H9 (cell line): ENCODE measurements around the gene DCDC2C. TPM values are rescaled to one million over a fixed set of nuclear protein-coding genes. Genes with fewer than 3 reads are reported as not detected.

ENCODE experiments used
- DNase-seq: peaks from one replicate; pipeline ENCODE4 v3.0.0-alpha.2; 2017
- H2AFZ ChIP-seq: one replicate; pipeline ENCODE4 v1.6.1; 2013; ENCODE audit warnings: mild to moderate bottlenecking, low read length, control low read depth, moderate library complexity
- H2AK5ac ChIP-seq: 2 replicates; pipeline ENCODE4 v1.6.1; 2013; ENCODE audit warnings: low read length, control low read depth, mixed read lengths; ENCODE audit not compliant: insufficient read length
- H2BK120ac ChIP-seq: one replicate; pipeline ENCODE4 v1.6.1; 2013; ENCODE audit warnings: low read depth, mild to moderate bottlenecking, low read length, control low read depth, inconsistent platforms; ENCODE audit not compliant: poor library complexity, severe bottlenecking
- H2BK12ac ChIP-seq: 2 replicates; pipeline ENCODE4 v1.6.1; 2013; ENCODE audit warnings: low read length, control low read depth, mixed read lengths, low read depth; ENCODE audit not compliant: insufficient read length
- H2BK15ac ChIP-seq: 2 replicates; pipeline ENCODE4 v1.6.1; 2013; ENCODE audit warnings: low read depth, low read length, control low read depth
- H2BK20ac ChIP-seq: one replicate; pipeline ENCODE4 v1.6.1; 2013; ENCODE audit warnings: low read depth, mild to moderate bottlenecking, low read length, control low read depth, inconsistent platforms; ENCODE audit not compliant: poor library complexity, severe bottlenecking
- H2BK5ac ChIP-seq: 2 replicates; pipeline ENCODE4 v1.6.1; 2013; ENCODE audit warnings: low read length, control low read depth, mixed read lengths; ENCODE audit not compliant: insufficient read length
- H3K14ac ChIP-seq: 2 replicates; pipeline ENCODE4 v1.6.1; 2013; ENCODE audit warnings: low read length, control low read depth; ENCODE audit not compliant: insufficient read depth
- H3K18ac ChIP-seq: 2 replicates; pipeline ENCODE4 v1.6.1; 2013; ENCODE audit warnings: low read depth, mild to moderate bottlenecking, mixed read lengths, low read length, control low read depth; ENCODE audit not compliant: insufficient read length
- H3K23ac ChIP-seq: 2 replicates; pipeline ENCODE4 v1.6.1; 2013; ENCODE audit warnings: low read length, control low read depth, mixed read lengths, low read depth; ENCODE audit not compliant: insufficient read length
- H3K23me2 ChIP-seq: 2 replicates; pipeline ENCODE4 v1.6.1; 2013; ENCODE audit warnings: low read depth, mild to moderate bottlenecking, mixed read lengths, low read length, control low read depth; ENCODE audit not compliant: insufficient read length, poor library complexity, severe bottlenecking
- H3K27ac ChIP-seq: 2 replicates; pipeline ENCODE4 v1.5.1; 2013; ENCODE audit warnings: low read length, control low read depth, mixed read lengths, low read depth; ENCODE audit not compliant: insufficient read length
- H3K27me3 ChIP-seq: 2 replicates; pipeline ENCODE4 v1.6.1; 2013; ENCODE audit warnings: low read length, control low read depth, inconsistent platforms; ENCODE audit not compliant: insufficient read depth
- H3K4ac ChIP-seq: 2 replicates; pipeline ENCODE4 v1.6.1; 2013; ENCODE audit warnings: low read depth, mild to moderate bottlenecking, control low read depth, inconsistent platforms, low read length, moderate library complexity
- H3K4me1 ChIP-seq: 2 replicates; pipeline ENCODE4 v1.6.1; 2013; ENCODE audit warnings: low read length, control low read depth, inconsistent platforms; ENCODE audit not compliant: insufficient read depth
- H3K4me2 ChIP-seq: 2 replicates; pipeline ENCODE4 v1.6.1; 2013; ENCODE audit warnings: low read length, control low read depth, mixed read lengths; ENCODE audit not compliant: insufficient read length, insufficient read depth
- H3K56ac ChIP-seq: 2 replicates; pipeline ENCODE4 v1.6.1; 2013; ENCODE audit warnings: low read depth, mild to moderate bottlenecking, mixed read lengths, low read length, control low read depth; ENCODE audit not compliant: insufficient read length
- H3K79me1 ChIP-seq: 2 replicates; pipeline ENCODE4 v1.6.1; 2013; ENCODE audit warnings: low read depth, mild to moderate bottlenecking, moderate library complexity, low read length, control low read depth, inconsistent platforms; ENCODE audit not compliant: insufficient read depth, poor library complexity, severe bottlenecking
- H3K79me2 ChIP-seq: 2 replicates; pipeline ENCODE4 v1.6.1; 2013; ENCODE audit warnings: low read length, control low read depth, inconsistent platforms; ENCODE audit not compliant: insufficient read depth
- H3K9ac ChIP-seq: 2 replicates; pipeline ENCODE4 v1.6.1; 2013; ENCODE audit warnings: low read length, control low read depth, mixed read lengths; ENCODE audit not compliant: insufficient read length; ENCODE audit errors: extremely low read depth
- H3K9me3 ChIP-seq: one replicate; pipeline ENCODE4 v1.6.1; 2013; ENCODE audit warnings: low read depth, low read length, inconsistent platforms; ENCODE audit not compliant: control insufficient read depth
- H3T11ph ChIP-seq: one replicate; pipeline ENCODE4 v1.6.1; 2013; ENCODE audit warnings: mild to moderate bottlenecking, low read length, control low read depth, inconsistent platforms
- H4K20me1 ChIP-seq: one replicate; pipeline ENCODE4 v1.6.1; 2013; ENCODE audit not compliant: control insufficient read depth, insufficient read length, insufficient read depth
- H4K5ac ChIP-seq: 2 replicates; pipeline ENCODE4 v1.6.1; 2013; ENCODE audit warnings: low read depth, mild to moderate bottlenecking, mixed read lengths, low read length, control low read depth; ENCODE audit not compliant: insufficient read length
- H4K8ac ChIP-seq: replicated peaks from 2 replicates; pipeline ENCODE4 v1.6.1; 2013; ENCODE audit warnings: low read length, control low read depth, mixed read lengths, low read depth; ENCODE audit not compliant: insufficient read length
- H4K91ac ChIP-seq: 2 replicates; pipeline ENCODE4 v1.6.1; 2013; ENCODE audit warnings: low read depth, mild to moderate bottlenecking, moderate library complexity, mixed read lengths, low read length, control low read depth; ENCODE audit not compliant: insufficient read length
- H3K27ac Mint-ChIP-seq, 3 experiments: 2 replicates in 2 of 3; 3 replicates in 1 of 3; pipeline ENCODE4 v1.8.0; 2020 to 2021; ENCODE audit warnings: mixed read lengths in 3 of 3, mild to moderate bottlenecking in 1 of 3, moderate library complexity in 1 of 3
- H3K27me3 Mint-ChIP-seq: 2 replicates; pipeline ENCODE4 v1.8.0; 2021; ENCODE audit warnings: low read depth, mild to moderate bottlenecking, moderate library complexity, mixed read lengths
- H3K36me3 Mint-ChIP-seq, 3 experiments: 2 replicates in 2 of 3; 3 replicates in 1 of 3; pipeline ENCODE4 v1.8.0; 2020 to 2021; ENCODE audit warnings: low read depth in 3 of 3, mixed read lengths in 3 of 3; ENCODE audit not compliant: insufficient read depth in 1 of 3
- H3K4me1 Mint-ChIP-seq, 2 experiments: 2 replicates each; pipeline ENCODE4 v1.8.0; 2020; ENCODE audit warnings: mixed read lengths in 2 of 2
- H3K4me3 Mint-ChIP-seq, 2 experiments: 2 replicates in 1 of 2; 3 replicates in 1 of 2; pipeline ENCODE4 v1.8.0; 2020 to 2021; ENCODE audit warnings: mild to moderate bottlenecking in 2 of 2, mixed read lengths in 2 of 2, moderate library complexity in 1 of 2
- H3K9me3 Mint-ChIP-seq, 2 experiments: 2 replicates in 1 of 2; 3 replicates in 1 of 2; pipeline ENCODE4 v1.8.0; 2020; ENCODE audit warnings: mild to moderate bottlenecking in 2 of 2, mixed read lengths in 2 of 2, moderate library complexity in 1 of 2
- CTCF ChIP-seq: fragments of 200-600 bp; sonication (generic); conservative IDR thresholded peaks from 3 replicates; pipeline ENCODE4 v1.8.0; 2021; ENCODE audit warnings: antibody characterized with exemption, mild to moderate bottlenecking
- WGBS: extraction: QIAGEN DNeasy Blood & Tissue Kit; methylation state at CpG from one replicate; pipeline ENCODE4 v1.1.7; 2013; ENCODE audit warnings: missing lambda C conversion rate, low lambda C conversion rate, mixed read lengths; ENCODE audit not compliant: insufficient read length; ENCODE audit errors: extremely low coverage; 5-methylcytosine and 5-hydroxymethylcytosine counted together
- total RNA-seq: library from RNA; stranded (reverse); gene quantifications from 2 replicates; pipeline ENCODE4 v1.2.1, GENCODE V29; 2021

DCDC2C gene
- total RNA-seq, 1 experiment from 2014 or later = not detected

GRCh38 chr2:3776311-3776710 is 72.9 kb downstream of the DCDC2C start:
- Histone ChIP-seq H3K4ac (no peak overlapping the region), H2BK120ac (no peak overlapping the region), H3K4me2 (no peak overlapping the region), H4K20me1 (no peaks in the 10 kb centered on the region), H2AFZ (no peak overlapping the region), H3K9me3 (no peaks in the 10 kb centered on the region), H3K23ac (no peak overlapping the region), H3K79me1 (no peaks in the 10 kb centered on the region), H3K27ac (no peak overlapping the region), H2BK12ac (no peak overlapping the region), H2AK5ac (no peak overlapping the region), H3K79me2 (no peaks in the 10 kb centered on the region), H2BK15ac (no peak overlapping the region), H4K8ac (no peak overlapping the region), H4K91ac (no peak overlapping the region), H3K9ac (no peak overlapping the region), H3K4me1 (no peaks in the 10 kb centered on the region; the same call in 1 of the 2 replicates), H3K56ac (no peak overlapping the region), H4K5ac (no peak overlapping the region), H2BK20ac (no peak overlapping the region), H2BK5ac (no peak overlapping the region), H3K14ac (no peak overlapping the region), H3K18ac (no peak overlapping the region), H3K23me2 (no peaks in the 10 kb centered on the region), H3K27me3 (no peaks in the 10 kb centered on the region), H3T11ph (no peak overlapping the region)
- Mint-ChIP-seq H3K27ac (no peak overlapping the region), H3K4me1 (peaks cover 3 to 6% of the 10 kb centered on the region in 2 experiments; a peak in 2 of 4 replicates), H3K27me3 (peaks cover 13% of the 10 kb centered on the region), H3K9me3 (no peaks in the 10 kb centered on the region), H3K36me3 (no peaks in the 10 kb centered on the region), H3K4me3 (no peak overlapping the region)
- WGBS = no CpG with 5 or more reads among the region's 10 CpGs
- no peak for DNase-seq
- no peak for TF ChIP-seq CTCF
